WERI-Rb-1 (cell line): ENCODE measurements around the gene TFF3.
A peak's percentile ranks its signal among the peaks of the same experiment; 100 is the strongest.

Experiments used
- DNase-seq: peaks from one replicate; pipeline ENCODE4 v3.0.0-alpha.2; 2020
- H3K27ac ChIP-seq: fragments of 250-450 bp; sonication (Bioruptor Pico); 2 replicates; pipeline ENCODE4 v1.5.1; 2020; ENCODE audit warnings: mild to moderate bottlenecking, moderate library complexity
- H3K27me3 ChIP-seq: fragments of 250-450 bp; sonication (Bioruptor Pico); 2 replicates; pipeline ENCODE4 v1.5.1; 2021; ENCODE audit warnings: mild to moderate bottlenecking, low read depth, moderate library complexity; ENCODE audit not compliant: insufficient read depth, severe bottlenecking
- H3K36me3 ChIP-seq: fragments of 250-450 bp; sonication (Bioruptor Pico); 2 replicates; pipeline ENCODE4 v1.5.1; 2020; ENCODE audit warnings: mild to moderate bottlenecking, moderate library complexity
- H3K4me3 ChIP-seq: 2 replicates; pipeline ENCODE4 v1.5.1; 2011; ENCODE audit warnings: low read depth, mild to moderate bottlenecking, control low read depth, low read length
- H3K9me3 ChIP-seq: fragments of 250-450 bp; sonication (Bioruptor Pico); 2 replicates; pipeline ENCODE4 v1.5.1; 2021; ENCODE audit warnings: mild to moderate bottlenecking, moderate library complexity; ENCODE audit not compliant: severe bottlenecking
- CTCF ChIP-seq: IDR thresholded peaks from 2 replicates; pipeline ENCODE4 v1.5.1; 2011; ENCODE audit warnings: low read depth, mild to moderate bottlenecking, control low read depth, inconsistent platforms, low read length

TFF3 gene

GRCh38 chr21:42311816-42312625 lies 3.2 kb downstream of the TFF3 start:
- DNase-seq: no peak
- no peaks in the 10 kb centered on the region for H3K27me3 ChIP-seq

DNA sequence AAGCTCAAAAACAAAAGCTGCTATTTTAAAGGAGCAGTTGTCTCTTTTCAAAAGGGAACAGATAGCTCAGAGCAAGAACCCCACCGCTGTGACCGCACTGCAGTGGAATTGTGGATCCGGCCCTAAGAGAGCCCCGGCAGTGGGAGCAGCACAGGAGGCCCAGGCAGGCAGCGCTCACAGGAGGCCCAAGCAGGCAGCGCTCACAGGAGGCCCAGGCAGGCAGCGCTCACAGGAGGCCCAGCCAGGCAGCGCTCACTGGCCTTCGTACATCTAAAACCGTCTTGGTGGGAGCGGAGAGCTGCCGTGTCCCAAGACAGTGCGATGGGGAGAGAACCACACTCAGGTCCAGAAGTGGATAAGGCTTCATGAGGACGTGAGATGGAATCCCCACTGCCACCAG lies 4.0 kb downstream of the TFF3 start:
- no peaks in the 10 kb centered on the region for H3K9me3 ChIP-seq
- no peaks in the 10 kb centered on the region for H3K36me3 ChIP-seq
- no peak overlapping the region for H3K27ac ChIP-seq
- no peak overlapping the region for H3K4me3 ChIP-seq
- no peak for DNase-seq
- no peaks in the 10 kb centered on the region for H3K27me3 ChIP-seq
- TF ChIP-seq CTCF: no peak

More at GRCh38 chr21:42311816-42312625, 3.2 kb downstream of the TFF3 start:
- TF ChIP-seq CTCF: no peak
- no peaks in the 10 kb centered on the region for H3K9me3 ChIP-seq
- no peak overlapping the region for H3K27ac ChIP-seq
- H3K36me3 ChIP-seq: no peaks in the 10 kb centered on the region
- H3K4me3 ChIP-seq: no peak overlapping the region

GRCh38 chr21:42310411-42311001 lies 4.7 kb downstream of the TFF3 start:
- DNase-seq: no peak
- Histone ChIP-seq H3K9me3 (no peaks in the 10 kb centered on the region), H3K4me3 (no peak overlapping the region), H3K27me3 (no peaks in the 10 kb centered on the region), H3K27ac (no peak overlapping the region), H3K36me3 (no peaks in the 10 kb centered on the region)
- TF ChIP-seq CTCF: no peak

DNA sequence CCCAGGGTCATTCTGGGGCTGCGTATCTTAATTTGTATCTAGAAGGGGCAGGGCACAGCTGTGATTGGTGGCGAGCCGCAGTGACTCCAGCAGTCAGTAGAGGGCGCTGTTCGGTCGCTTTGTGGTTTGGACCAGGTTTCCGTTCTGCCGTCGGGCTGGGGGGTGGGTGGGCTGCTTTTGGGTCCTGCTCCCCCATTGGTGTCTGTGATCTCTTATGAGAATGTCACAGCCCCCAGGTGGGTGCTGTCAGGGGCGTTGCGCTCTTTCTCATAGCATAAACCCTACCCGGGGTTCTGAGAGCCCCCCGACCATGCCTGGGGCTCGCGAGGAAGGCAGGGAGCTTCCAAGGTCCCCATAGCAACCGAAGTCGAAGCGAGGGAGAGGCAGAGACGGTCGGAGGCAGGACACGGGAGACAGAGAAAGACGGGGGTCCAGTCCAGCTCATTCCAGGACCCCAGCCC lies 5.4 kb downstream of the TFF3 start:
- DNase-seq: peak; percentile 85
- peak overlapping the region; percentile 35 for H3K4me3 ChIP-seq

DNA sequence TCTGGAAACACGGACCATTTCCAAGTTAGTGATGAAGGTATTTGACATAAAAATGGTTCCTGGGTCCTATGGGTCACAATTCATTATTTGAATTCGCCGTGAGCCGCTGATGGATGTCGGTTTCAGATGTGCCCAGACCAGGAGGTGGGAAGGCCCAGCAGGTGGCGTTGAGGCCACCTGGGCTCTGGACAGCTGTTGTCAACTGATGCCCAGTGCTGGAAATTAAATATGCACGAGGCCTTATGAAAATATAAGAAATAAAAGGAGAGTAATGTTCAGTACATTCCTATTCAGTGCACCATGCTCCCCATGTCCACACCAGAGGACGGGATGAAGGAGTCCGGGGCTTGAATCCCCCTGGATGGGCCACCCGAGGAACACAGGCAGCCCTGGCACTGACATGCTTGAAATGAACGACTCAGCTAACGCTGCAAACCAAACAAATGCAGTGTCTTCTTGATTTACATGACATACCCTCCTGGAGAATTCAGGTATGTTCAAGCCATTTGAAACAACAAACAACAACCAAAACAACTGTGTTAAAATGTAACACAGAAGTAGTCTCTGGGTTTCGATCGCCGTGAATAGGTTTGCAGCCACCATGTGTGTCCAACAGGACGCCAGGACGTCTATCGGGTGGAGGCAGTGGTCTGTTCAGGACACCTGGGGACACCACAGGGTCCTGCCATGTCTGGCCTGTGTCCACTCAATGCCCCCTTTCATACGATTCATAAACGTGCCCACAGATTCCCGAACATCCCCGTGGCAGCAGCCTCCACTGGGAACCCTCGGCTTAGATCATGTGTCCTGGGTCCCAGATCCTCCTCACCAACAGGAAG lies 6.1 kb downstream of the TFF3 start:
- 0 out of 2 replicates have a peak, but pooled peaks have one; percentile 16 for TF ChIP-seq CTCF
- H3K27ac ChIP-seq: no peak overlapping the region
- no peaks in the 10 kb centered on the region for H3K36me3 ChIP-seq
- H3K9me3 ChIP-seq: no peaks in the 10 kb centered on the region
- no peak for DNase-seq
- H3K27me3 ChIP-seq: no peaks in the 10 kb centered on the region
- no peak overlapping the region for H3K4me3 ChIP-seq

More for the DNA sequence above, 5.4 kb downstream of the TFF3 start:
- Histone ChIP-seq H3K27me3 (no peaks in the 10 kb centered on the region), H3K9me3 (no peaks in the 10 kb centered on the region), H3K27ac (no peak overlapping the region), H3K36me3 (no peaks in the 10 kb centered on the region)
- TF ChIP-seq CTCF: peak; percentile 96
